Fibroblast of skin of right quadriceps (primary cell): ENCODE data around the gene PROK1.
A peak's percentile ranks its signal among the peaks of the same experiment; 100 is the strongest.
"Not testable (repeated sequence)": the region's sequence is repeated elsewhere in the genome, so short reads cannot be mapped to it uniquely, and the experiment has no call there.

Source experiments
- DNase-seq: peaks from one replicate; pipeline ENCODE4 v3.0.0-alpha.2; 2013

Gene PROK1

DNA sequence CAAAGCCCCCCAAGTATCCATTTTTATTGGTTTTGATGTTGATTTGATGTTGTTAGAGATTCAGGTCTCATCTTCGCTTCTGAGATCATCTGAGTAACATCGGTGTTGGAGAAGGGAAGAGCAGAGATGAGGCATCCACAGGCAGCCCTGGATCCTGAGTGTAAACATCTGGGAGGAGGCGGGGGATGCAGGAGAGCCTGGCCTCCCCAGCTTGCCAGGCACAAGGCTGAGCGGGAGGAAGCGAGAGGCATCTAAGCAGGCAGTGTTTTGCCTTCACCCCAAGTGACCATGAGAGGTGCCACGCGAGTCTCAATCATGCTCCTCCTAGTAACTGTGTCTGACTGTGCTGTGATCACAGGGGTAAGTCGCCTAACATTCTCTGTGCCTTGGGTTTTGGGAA lies at the start of gene PROK1:
Gene PROK1, plus strand, starts transcription at position 221 of the 400 bp plus-strand sequence. Its CDS starts 68 bp downstream, at position 289.
- no peak for DNase-seq

DNA sequence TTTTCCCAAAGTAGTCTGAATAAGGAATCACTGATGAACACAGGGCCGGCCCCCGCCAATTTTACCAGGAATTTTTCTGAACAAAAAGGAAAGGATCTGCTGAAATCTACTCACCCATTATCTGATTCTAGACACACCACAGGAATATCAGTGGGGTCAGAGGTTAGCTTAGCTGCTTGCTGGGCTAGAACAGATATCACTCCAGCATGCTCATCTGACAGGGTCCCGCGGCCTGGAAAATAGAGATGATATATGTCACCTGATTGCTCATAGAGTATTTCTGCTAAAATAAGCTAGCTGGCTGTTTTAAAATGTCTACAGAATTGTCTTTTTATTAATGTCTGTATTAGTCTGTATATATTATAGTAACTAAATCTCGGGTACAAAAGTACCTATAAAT lies 47.1 kb upstream of the PROK1 start:
- no peak for DNase-seq

DNA sequence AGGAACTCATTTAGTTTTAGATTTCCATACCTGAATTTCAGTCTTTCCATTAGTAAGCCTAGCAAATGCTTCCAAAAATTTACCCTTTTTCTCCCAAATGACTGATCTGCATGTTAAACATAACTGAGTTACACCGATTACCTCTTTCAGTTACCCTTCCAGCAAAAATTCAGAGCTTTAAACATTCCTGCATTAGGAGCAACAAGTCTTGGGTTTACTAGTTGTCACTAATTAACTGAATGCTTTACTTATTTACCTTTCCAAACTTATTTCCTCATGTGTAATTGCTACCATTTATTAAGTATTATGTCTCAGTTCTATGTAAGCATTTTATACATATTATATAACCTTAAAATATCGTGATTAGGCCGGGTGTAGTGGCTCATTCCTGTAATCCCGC lies 46.5 kb upstream of the PROK1 start:
- DNase-seq, result no peak

DNA sequence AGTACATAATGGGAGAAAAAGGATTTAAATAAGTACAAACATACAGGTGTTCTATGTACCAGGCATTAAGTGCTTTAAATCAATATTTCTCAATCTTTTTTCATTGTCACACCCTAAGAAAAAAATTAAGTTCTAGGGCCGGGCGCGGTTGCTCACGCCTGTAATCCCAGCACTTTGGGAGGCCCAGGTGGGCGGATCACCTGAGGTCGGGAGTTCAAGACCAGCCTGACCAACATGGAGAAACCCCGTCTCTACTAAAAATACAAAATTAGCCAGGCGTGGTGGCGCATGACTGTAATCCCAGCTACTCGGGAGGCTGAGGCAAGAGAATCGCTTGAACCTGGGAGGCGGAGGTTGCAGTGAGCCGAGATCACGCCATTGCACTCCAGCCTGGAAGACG lies 44.5 kb upstream of the PROK1 start:
- DNase-seq, result not testable (repeated sequence)

- DNase-seq, result peak; percentile 92
These were observed 43.4 kb upstream of the PROK1 start, which contains the start of gene LAMTOR5 for GRCh38 chr1:110407260-110408210. LAMTOR5 (minus strand) TSS chr1:110407694; CDS start chr1:110407620, 74 bp downstream.

- DNase-seq, result no peak
These were observed 42.5 kb upstream of the PROK1 start for GRCh38 chr1:110408488-110408887.

DNA sequence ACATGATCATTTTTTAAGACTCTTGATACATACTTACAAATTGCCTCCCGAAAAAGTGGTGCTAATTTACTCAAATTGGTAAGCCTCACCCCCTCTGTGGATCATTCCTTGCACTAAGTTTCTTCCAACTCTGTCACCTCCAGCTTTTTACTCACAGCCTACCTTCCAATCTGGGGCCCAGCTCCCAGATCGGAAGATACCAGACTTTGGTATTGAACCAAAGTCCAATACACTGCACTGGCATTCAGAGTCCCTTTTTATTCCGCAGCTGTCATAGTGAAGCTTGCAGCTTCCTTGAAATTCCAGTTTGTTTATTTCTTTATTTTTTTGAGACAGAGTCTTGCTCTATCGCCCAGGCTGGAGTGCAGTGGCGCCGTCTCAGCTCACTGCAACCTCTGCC lies 41.6 kb upstream of the PROK1 start:
- no peak for DNase-seq

- no peak for DNase-seq
These were observed 39.7 kb upstream of the PROK1 start for GRCh38 chr1:110411173-110411735.

GRCh38 chr1:110412576-110412975 lies 38.4 kb upstream of the PROK1 start:
- peak; percentile 53 for DNase-seq

DNA sequence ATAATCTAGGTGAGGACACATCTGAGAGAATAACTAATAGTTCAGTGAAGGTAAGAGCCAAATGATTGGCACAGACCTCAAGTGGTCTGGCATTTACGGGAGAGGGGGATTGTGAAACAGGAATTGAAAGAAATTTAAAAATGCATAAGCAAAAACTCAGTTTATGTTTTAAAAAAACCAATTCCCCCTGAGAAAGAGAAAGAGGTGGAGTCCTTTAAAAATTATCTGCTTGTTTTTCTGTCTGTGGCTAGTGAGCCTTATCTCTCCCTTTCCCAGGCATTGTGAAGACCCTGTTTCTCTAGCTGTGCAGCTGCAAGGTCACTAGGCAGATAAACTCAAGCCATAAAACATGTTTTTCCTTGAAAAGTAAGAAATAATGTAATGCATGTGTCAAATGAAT lies 37.9 kb upstream of the PROK1 start:
- DNase-seq, result not testable (repeated sequence)

- no peak for DNase-seq
These were observed 32.2 kb upstream of the PROK1 start for GRCh38 chr1:110418729-110419128.

GRCh38 chr1:110420023-110420662 lies 30.8 kb upstream of the PROK1 start:
- no peak for DNase-seq

- DNase-seq, result peak; percentile 10
These were observed 29.8 kb upstream of the PROK1 start for GRCh38 chr1:110420874-110421793.

GRCh38 chr1:110424699-110425611 lies 26.0 kb upstream of the PROK1 start:
- no peak for DNase-seq

GRCh38 chr1:110425612-110426152 lies 25.3 kb upstream of the PROK1 start:
- DNase-seq, result no peak

GRCh38 chr1:110426854-110427253 lies 24.1 kb upstream of the PROK1 start:
- no peak for DNase-seq

GRCh38 chr1:110428946-110429345 lies 22.0 kb upstream of the PROK1 start:
- DNase-seq, result no peak

- DNase-seq, result no peak
These were observed 20.6 kb upstream of the PROK1 start for GRCh38 chr1:110430366-110430765.

GRCh38 chr1:110430901-110431300 lies 20.0 kb upstream of the PROK1 start:
- no peak for DNase-seq

GRCh38 chr1:110433213-110433612 lies 17.7 kb upstream of the PROK1 start:
- no peak for DNase-seq

DNA sequence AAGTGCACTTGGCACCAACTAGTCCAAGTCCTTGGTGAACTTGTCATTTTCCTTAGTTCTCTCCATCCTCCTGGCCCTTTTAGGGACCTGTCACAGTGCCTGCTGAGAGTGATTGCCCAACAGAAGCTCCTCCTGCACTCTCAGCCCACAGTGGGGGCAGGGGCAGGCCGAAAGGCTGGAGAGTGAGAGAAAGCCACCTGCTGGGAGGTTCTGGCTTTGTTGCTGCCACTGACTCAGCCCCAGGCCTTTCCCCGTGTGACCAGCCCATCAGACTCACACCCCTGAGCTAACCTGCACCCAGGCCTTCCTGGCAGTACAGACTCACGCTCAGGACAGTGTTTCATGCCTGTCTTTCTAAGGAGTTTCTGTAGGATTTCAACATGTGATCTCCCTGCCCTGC lies 17.1 kb upstream of the PROK1 start:
- DNase-seq, result no peak
